BE2C (cell line): ENCODE results near the gene RAB40C.

Source experiments
- DNase-seq: peaks from one replicate; pipeline ENCODE4 v3.0.0-alpha.2; 2020
- H3K27me3 ChIP-seq: fragments of 250-450 bp; sonication (Bioruptor Pico); 2 replicates; pipeline ENCODE4 v1.5.1; 2020; ENCODE audit warnings: mild to moderate bottlenecking
- H3K36me3 ChIP-seq: fragments of 250-450 bp; sonication (Bioruptor Pico); 2 replicates; pipeline ENCODE4 v1.5.1; 2020; ENCODE audit warnings: mild to moderate bottlenecking
- H3K4me1 ChIP-seq: fragments of 250-450 bp; sonication (Bioruptor Pico); 2 replicates; pipeline ENCODE4 v1.5.1; 2020
- H3K4me3 ChIP-seq: 2 replicates; pipeline ENCODE4 v1.5.1; 2011; ENCODE audit warnings: low read depth, low read length
- H3K9me3 ChIP-seq: fragments of 250-450 bp; sonication (Bioruptor Pico); 2 replicates; pipeline ENCODE4 v1.5.1; 2020
- CTCF ChIP-seq: IDR thresholded peaks from 2 replicates; pipeline ENCODE4 v1.5.1; 2012; ENCODE audit warnings: mild to moderate bottlenecking, low read depth, low read length

RAB40C gene

GRCh38 chr16:648781-649589 is 59.1 kb downstream of the RAB40C start, which contains the start of gene WDR90:
Gene WDR90 (plus strand): TSS chr16:649365. CDS start chr16:649417, 52 bp downstream.
- Histone ChIP-seq H3K9me3 (no peaks in the 10 kb centered on the region), H3K27me3 (no peaks in the 10 kb centered on the region), H3K4me1 (no peaks in the 10 kb centered on the region), H3K36me3 (no peaks in the 10 kb centered on the region; the same call in 1 of the 2 replicates), H3K4me3 (peak within 1 kb of the TSS; percentile 82)
- no peak for TF ChIP-seq CTCF
- peak; percentile 97 for DNase-seq

GRCh38 chr16:649631-650030 is 59.8 kb downstream of the RAB40C start:
- no peaks in the 10 kb centered on the region for H3K27me3 ChIP-seq
- DNase-seq = no peak
- no peak for TF ChIP-seq CTCF
- no peaks in the 10 kb centered on the region for H3K4me1 ChIP-seq
- H3K4me3 ChIP-seq = peak overlapping the region; percentile 82
- H3K9me3 ChIP-seq = no peaks in the 10 kb centered on the region
- no peaks in the 10 kb centered on the region; the same call in 1 of the 2 replicates for H3K36me3 ChIP-seq

DNA sequence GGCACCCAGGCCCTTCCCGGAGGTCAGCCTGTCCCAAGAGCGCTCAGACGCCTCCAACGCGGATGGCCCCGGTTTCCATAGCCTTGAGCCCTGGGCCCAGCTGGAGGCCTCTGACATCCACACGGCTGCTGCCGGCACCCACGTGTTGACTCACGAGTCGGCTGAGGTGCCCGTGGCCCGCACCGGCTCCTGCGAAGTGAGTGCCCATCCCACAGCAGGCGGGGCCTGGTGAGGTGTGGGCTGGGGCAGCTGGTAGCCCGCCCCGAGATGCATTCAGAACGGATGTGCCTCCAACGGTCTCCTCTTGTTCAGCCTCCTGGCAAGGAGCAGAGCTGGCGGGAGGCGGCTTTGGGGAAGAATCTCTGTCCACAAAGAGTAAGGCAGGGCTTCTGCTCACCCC is 62.0 kb downstream of the RAB40C start:
- no peak for TF ChIP-seq CTCF
- Histone ChIP-seq H3K36me3 (peaks cover 14% of the 10 kb centered on the region), H3K9me3 (no peaks in the 10 kb centered on the region), H3K27me3 (no peaks in the 10 kb centered on the region), H3K4me1 (no peaks in the 10 kb centered on the region), H3K4me3 (no peak overlapping the region)
- no peak for DNase-seq

DNA sequence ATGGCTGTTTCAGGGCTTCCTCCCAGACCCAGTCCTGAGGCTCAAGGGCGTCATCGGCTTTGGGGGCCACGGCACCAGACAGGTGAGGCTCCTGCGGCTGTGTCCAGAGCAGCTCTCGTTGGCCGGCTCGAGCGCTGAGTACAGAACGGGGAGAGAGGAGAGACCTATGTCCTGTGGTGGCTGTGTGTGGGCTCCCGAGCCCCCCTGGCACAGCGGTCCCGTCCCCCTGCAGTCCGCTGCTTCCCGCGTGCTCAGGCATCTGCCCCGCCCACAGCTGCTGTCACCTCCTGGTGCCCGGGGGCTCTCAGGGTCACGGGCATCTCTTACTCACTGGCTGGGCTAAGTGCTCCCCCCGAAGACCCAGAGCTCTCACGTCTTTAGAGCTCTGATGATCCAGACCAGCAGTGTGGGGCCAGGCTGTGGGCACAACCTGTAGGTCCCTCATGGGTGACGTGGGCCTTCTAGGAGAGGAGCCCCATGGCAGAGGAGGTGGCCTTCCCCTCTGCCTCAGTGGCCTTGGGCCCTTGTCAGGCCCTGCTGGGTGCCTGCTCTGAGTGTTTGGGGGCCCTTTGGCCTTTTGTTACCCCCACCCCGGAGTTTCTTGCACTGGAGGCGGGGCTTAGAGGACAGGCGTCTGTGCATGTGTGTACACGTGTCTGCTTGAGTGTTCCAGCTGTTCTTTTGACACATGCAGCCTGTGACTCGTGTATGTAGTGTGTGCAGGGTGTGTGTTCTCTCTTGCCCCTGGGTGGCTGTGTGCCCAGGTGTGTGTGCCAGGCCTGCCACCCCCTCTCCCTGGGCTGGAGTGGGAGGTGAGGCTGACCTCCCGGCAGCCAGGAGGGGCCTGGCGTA is 62.8 kb downstream of the RAB40C start:
- no peaks in the 10 kb centered on the region for H3K9me3 ChIP-seq
- no peak overlapping the region for H3K4me3 ChIP-seq
- peaks cover 20% of the 10 kb centered on the region for H3K36me3 ChIP-seq
- TF ChIP-seq CTCF = no peak
- H3K27me3 ChIP-seq = no peaks in the 10 kb centered on the region
- H3K4me1 ChIP-seq = no peaks in the 10 kb centered on the region
- DNase-seq = no peak

GRCh38 chr16:654034-654433 is 64.2 kb downstream of the RAB40C start:
- no peaks in the 10 kb centered on the region for H3K4me1 ChIP-seq

More at GRCh38 chr16:654034-654433, 64.2 kb downstream of the RAB40C start:
- DNase-seq = no peak
- no peaks in the 10 kb centered on the region for H3K9me3 ChIP-seq
- no peak overlapping the region for H3K4me3 ChIP-seq
- no peak for TF ChIP-seq CTCF
- no peaks in the 10 kb centered on the region for H3K27me3 ChIP-seq
- H3K36me3 ChIP-seq = peaks cover 30% of the 10 kb centered on the region
